Skin epidermis (tissue), 12 donors: ENCODE results near the gene DEFB131B.
"Not testable (repeated sequence)": the region's sequence is repeated elsewhere in the genome, so short reads cannot be mapped to it uniquely, and the experiment has no call there.

ENCODE experiments used
- H3K27ac ChIP-seq, 21 experiments: fragments of 200-600 bp; sonication (generic) in 11 of 21; one replicate each; pipeline ENCODE4 v1.5.0; 2020; ENCODE audit warnings: mild to moderate bottlenecking in 3 of 21, inconsistent platforms in 2 of 21, moderate library complexity in 2 of 21
- H3K4me3 ChIP-seq, 7 experiments: fragments of 200-600 bp; sonication (generic) in 2 of 7; one replicate each; pipeline ENCODE4 v1.5.0; 2020; ENCODE audit warnings: inconsistent platforms in 2 of 7, mild to moderate bottlenecking in 2 of 7, moderate library complexity in 1 of 7

DEFB131B gene, protein sequence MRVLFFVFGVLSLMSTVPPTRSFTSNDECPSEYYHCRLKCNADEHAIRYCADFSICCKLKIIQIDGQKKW

DNA sequence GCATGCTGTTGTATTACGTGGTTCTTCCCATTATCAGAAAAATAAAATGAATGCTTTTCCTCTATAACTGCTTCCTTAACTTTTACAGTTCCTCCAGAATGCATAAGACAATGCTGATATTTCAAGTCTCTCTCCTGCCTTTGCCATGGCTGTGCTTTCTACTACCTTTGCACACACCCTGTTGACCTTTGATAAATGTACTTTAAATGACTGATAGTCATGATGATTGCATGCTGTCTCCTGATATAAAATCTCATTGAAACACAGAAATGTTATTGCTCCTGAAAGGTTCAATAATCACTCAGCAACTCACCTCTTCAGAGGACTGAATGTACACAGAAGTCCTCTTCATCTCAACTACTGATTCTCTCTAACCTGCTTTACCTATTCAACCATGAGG, at the start of gene DEFB131B:
TSS of gene DEFB131B (plus strand) at position 395 of the 400 bp plus-strand sequence. CDS start at position 395, 0 bp downstream.
- H3K27ac ChIP-seq, H3K4me3 ChIP-seq: not testable (repeated sequence)

DNA sequence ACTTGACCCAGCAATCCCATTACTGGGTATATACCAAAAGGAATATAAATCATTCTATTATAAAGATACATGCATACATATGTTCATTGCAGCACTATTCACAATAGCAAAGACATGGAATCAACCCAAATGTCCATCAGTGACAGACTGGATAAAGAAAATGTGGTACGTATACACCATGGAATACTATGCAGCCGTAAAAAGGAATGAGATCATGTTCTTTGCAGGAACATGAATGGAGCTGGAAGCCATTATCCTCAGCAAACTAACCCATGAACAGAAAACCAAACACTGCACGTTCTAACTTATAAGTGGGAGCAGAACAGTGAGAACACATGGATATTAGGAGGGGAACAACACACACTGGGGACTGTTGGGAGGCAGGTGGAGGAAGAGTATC, 49.0 kb upstream of the DEFB131B start:
- H3K4me3 ChIP-seq, H3K27ac ChIP-seq: not testable (repeated sequence)

DNA sequence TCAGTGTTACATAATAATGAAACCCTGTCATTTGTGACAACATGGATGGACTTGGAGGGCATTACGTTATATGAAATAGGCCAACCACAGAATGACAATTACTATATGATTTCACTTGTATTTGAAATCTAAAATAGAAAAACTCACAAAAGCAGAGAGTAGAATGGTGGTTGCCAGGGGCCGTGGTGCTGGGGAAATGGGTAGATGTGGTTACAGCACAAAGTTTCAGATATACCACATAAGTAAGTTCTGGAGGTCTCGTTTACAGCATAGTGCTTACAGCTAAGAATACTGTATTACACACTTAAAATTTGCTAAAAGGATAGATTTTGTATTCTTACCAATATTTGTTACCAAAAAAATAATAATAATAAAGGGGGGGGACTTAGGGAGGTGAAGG, 48.6 kb upstream of the DEFB131B start:
- H3K27ac ChIP-seq, H3K4me3 ChIP-seq: not testable (repeated sequence)

DNA sequence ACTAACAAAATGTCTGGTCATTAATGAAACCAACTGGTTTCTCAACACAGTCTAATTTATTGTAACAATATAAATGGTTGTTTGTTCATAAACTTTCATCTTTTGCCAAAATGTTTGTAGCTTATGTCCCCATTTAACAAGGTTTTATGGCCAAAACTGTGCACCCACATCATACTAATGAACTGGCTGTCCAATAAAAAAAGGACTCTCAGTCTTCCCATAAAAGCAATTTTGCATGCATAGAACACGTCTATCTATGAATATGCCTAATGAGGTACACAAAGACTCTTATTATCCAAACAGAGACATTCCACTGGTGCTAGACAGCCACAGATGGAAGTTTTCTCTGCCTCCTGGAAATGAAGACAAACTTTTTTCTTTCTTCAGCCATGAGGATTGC, 45.4 kb upstream of the DEFB131B start, which contains the start of gene DEFB108B:
TSS of gene DEFB108B (plus strand) at position 390 of the 400 bp plus-strand sequence. CDS start at position 390, 0 bp downstream.
- not testable (repeated sequence) for H3K27ac ChIP-seq, H3K4me3 ChIP-seq

DNA sequence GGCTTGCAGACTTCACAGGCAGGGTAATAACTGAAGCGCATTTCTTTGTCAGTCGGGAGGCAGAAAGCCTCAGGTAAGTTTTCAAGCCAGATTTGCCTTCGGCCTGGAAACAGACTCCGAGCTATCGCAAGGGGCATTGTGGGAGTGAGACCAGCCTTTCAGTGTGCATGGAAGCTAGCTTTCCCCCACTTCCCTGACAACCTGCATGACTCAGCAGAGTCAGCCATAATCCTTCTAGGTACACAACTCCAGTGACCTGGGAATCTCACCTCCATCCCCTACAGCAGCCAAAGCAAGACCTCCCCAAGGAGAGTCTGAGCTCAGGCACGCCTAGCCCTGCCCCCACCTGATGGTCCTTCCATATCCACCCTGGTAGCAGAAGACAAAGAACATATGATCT, 35.5 kb upstream of the DEFB131B start:
- peak overlapping the region in 4 of 21 experiments; percentile 6 to 58 (median 30) for H3K27ac ChIP-seq
- H3K4me3 ChIP-seq = not testable (repeated sequence)

DNA sequence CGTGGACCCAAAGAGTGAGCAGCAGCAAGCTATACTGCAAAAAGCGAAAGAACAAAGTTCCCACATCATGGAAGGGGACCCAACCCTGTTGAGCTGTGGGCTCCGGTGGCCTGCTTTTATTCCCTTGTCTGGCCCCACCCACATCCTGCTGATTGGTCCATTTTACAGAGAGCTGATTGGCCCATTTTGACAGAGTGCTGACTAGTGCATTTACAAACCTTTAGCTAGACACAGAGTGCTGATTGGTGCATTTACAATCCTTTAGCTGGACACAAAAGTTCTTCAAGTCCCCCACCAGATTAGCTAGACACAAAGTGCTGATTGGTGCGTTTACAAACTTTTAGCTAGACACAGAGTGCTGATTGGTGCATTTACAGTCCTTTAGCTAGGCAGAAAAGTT, 34.9 kb upstream of the DEFB131B start:
- not testable (repeated sequence) for H3K27ac ChIP-seq

DNA sequence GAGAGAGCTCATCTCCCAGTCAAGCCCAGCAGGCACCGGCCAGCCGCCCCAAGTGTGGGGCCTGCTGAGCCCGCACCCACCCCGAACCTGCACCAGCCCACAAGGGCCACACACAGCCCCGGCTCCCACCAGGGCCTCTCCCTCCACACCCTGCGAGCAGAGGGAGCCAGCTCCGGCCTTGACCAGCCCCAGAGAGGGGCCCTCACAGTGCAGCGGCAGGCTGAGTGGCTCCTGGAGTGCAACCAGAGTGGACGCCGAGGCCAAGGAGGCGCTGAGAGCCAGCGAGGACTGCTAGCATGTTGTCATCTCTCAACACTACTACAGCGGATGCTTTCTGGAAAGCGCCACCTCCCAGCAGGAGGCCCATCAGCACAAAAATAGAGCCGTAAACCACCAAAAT, 34.4 kb upstream of the DEFB131B start:
- H3K27ac ChIP-seq = no peak overlapping the region
- no peak overlapping the region for H3K4me3 ChIP-seq

More for the DNA sequence above, 34.9 kb upstream of the DEFB131B start:
- H3K4me3 ChIP-seq = not testable (repeated sequence)

DNA sequence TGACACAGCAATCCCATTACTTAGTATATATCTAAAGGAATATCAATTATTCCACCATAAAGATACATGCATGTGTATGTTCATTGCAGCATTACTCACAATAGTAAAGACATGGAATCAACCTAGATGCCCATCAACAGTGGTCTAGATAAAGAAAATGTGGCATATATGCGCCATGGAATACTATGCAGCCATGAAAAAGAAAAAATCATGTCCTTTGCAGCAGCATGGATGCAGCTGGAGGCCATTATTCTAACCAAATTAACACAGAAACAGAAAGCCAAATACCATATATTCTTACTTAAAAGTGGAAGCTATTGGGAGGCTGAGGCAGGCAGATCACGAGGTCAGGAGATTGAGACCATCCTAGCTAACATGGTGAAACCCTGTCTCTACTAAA, 24.4 kb upstream of the DEFB131B start:
- not testable (repeated sequence) for H3K4me3 ChIP-seq, H3K27ac ChIP-seq

DNA sequence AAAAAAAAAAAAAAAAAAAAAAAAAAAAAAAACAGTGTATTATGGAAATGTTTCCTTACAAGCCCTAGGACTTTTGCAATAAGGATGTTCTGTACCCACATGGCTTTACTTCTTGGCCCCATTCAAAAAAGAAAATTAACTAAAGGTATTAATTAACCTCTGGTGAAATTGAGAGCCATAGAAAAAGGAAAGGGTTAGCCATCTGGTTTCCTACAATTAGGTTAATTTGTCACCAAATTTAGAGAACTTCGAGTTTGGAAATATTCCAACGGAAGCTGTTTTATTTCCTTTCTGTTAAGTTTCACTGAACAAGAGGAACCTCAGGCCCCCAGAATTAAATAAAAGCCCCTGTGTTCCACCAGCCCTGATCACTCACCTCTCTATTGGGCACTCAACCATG, 22.4 kb upstream of the DEFB131B start:
- not testable (repeated sequence) for H3K27ac ChIP-seq, H3K4me3 ChIP-seq

DNA sequence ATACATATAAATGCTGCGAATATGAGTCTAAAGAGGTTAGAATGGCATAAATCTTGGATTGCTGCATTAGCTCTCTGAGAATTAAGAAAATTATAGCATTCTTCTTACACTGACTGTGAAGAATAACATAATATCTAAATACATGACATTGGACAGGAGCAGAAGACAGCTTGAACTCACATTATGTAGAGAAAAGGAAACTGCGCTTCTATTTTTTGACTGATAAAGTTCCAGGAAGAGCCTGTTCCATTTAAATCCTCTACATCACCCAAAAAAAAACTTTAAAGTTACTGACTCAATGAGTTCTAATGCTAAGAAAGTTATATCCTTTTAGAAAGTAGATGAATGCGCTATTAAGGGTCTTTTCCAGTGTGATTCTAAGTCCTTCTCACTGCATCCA, 17.4 kb upstream of the DEFB131B start:
- not testable (repeated sequence) for H3K27ac ChIP-seq, H3K4me3 ChIP-seq

DNA sequence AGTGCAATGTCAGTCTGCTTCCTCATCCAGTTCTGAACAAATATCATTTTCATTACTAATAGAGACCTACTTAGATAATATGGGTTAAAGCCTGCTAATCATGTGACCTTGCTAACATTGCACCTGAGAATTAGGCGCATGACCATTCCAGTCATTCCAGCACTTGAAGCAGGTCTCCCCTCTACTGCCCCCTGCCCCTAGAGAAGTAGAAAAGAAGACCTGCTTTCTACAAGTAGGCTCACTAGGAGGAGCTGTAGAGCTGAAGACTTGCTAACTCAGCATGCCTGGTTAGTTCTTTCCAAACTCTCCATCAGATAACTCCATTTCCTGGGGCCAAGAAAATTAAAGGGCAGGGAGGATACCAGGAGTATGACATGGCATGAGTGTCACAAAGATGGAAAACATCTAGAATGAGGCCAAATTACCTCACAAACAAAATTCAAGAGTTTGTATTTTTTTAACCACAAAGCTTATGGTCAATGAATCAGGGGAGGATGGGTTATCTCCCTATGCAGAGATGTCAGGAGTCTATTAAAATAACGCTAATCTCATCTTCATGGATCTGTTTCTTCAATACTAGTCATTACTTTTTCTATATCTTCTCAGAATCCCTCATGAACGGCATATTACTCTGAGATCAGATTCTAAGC, 14.2 kb upstream of the DEFB131B start:
- not testable (repeated sequence) for H3K27ac ChIP-seq, H3K4me3 ChIP-seq

DNA sequence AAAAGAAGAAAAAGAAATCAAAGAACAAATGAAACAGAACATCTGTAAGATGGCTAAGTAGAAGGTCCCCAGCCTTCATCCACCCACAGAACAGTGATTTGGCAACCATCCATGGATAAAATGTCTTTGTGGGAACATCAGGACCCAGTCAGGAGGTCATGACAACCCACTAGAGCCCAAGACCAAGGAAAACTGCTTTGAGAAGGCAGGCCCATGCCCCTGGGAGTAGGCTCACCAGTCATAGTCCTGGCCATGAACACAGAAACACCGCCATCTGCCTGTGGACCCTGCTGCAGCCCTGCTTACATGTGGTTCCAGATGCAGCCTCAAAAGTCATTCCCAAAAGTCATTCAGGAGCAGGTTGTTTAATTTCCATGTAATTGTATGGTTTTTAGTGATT, 11.0 kb upstream of the DEFB131B start:
- H3K27ac ChIP-seq, H3K4me3 ChIP-seq: not testable (repeated sequence)

DNA sequence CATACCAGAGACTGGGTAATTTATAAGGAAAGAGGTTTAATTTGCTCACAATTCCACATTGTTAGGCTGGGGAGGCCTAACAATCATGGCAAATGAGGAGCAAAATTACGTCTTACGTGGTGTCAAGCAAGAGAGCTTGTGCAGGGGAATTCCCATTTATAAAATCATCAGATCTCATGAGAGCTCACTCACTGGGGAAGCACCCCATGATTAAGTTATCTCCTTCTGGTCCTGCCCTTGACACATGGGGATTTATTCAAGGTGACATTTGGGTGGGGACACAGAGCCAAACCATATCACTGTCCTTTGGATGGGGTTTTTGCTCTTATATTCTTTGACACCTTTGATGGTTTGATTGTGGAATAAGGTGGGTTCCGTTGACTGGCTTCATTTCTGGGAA, 8.3 kb upstream of the DEFB131B start:
- not testable (repeated sequence) for H3K27ac ChIP-seq, H3K4me3 ChIP-seq

DNA sequence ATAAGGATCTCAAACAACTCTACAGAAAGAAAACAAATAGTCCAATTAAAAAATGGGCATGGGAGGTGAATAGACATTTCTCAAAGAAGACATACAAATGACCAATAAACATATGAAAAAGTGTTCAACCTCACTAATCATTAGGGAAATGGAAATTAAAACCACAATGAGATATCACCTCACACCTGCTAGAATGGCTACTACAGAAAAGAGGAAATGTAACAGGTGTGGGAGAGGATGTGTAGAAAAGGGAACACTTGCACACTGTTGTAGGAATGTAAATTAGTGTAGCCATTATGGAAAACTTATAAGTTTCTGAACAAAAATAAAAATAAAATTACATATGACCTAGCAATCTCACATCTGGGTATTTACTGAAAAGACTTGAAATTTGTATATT, 7.6 kb upstream of the DEFB131B start:
- not testable (repeated sequence) for H3K4me3 ChIP-seq, H3K27ac ChIP-seq

DNA sequence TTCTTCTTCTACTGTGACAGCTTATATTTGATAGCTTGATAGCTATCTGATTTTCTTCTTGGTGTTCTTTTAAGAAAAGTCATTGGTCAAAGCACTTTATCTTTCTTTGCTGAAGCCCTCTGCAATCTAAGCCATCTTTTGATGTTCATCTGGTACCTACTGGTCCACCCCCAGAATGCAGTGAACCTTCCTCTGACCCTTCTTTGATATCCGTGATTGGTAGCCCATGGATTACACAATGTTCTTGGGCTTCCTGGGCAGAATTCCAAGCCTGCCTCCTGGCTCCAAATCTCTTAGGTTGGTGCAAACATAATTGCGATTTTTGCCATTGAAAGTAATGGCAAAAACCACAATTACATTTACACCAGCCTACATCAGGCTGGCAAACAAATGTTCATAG, 2.0 kb upstream of the DEFB131B start:
- not testable (repeated sequence) for H3K27ac ChIP-seq, H3K4me3 ChIP-seq

DNA sequence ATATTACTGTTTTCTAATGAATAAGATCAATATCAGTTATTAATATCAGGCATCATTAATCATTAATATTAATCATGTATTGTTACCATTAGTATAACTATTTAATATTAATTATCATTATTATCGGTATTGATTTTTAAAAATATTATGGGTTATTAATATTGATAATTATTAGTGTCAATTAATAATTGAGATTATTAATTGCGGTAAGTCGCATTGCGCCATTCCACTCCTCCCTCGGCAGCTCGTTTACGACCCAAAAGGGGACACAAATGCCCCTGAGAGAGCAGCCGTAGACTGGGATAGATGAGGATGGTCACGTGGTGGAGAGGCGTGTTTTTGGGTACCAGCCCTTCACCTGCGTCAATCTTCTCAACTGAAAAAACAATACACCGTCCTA, 7.6 kb downstream of the DEFB131B start:
- H3K27ac ChIP-seq, H3K4me3 ChIP-seq: not testable (repeated sequence)

DNA sequence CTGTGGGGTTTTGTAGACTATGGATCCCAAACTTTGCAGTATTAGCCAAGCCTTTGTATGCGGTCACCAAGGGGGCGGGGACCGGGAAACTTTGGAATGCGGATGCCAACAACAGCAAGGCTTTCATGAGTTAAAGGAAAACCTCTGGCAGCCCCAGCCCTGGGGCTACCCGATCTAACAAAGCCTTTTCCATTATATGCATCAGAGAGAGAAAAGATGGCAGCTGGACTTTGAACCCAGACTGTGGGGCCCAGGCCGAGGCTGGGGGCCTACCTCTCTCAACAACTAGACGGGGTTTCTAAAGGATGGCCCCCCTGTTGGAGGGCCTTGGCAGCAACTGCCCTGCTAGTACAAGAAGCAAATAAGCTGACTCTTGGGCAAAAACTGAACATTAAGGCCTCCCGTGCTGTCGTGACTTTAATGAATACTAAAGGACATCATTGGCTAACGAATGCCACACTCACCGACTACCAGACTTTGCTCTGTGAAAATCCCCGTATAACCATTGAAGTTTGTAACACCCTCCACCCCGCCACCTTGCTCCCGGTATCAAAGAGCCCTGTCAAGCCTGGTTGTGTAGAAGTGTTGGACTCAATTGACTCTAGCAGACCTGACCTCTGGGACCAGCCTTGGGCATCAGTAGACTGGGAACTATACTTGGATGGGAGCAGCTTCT, 10.2 kb downstream of the DEFB131B start:
- not testable (repeated sequence) for H3K4me3 ChIP-seq, H3K27ac ChIP-seq

DNA sequence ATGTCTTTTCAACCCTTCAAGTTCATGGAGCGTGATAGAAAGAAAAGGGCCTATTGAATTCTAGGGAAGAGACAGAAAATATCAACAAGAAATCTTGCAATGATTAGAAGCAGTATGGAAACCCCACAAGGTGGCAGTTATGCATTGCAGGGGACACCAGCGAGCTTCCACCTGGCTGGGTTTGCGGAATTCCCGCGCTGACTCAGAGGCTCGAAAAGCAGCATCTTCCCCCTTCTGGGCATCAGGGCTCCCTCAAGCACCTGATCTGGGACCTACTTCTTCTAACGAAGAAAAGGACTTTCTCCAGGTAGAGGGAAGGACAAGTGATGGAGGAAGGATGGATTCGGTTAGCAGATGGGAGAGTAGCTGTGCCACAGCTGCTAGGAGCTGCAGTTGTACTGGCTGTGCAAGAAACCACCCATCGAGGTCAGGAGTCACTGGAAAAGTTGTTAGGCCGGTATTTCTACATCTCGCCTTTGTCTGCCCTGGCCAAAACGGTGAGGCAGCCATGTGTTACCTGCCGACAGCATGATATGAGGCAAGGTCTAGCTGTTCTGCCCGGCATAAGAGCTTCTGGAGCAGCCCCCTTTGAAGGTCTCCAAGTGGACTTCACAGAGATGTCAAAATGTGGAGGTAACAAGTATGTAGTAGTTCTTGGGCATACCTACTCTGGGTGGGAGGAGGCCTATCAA, 11.1 kb downstream of the DEFB131B start:
- not testable (repeated sequence) for H3K27ac ChIP-seq, H3K4me3 ChIP-seq

DNA sequence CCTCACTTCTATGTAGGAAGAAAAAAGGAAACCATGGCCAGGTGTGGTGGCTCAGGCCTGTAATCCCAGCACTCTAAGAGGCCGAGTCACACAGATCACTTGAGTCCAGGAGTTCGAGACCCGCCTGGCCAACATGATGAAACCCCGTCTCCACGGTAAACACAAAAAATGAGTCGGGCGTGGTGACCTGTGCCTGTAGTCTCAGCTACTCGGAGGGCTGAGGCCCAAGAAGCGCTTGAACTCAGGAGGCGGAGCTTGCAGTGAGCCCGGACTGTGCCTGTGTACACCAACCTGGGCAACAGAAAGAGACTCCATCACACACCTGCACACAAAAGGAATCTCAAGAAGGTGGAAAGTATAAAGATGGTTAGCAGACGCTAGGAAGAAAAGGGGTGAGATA, 17.7 kb downstream of the DEFB131B start:
- no peak overlapping the region for H3K27ac ChIP-seq
- H3K4me3 ChIP-seq = no peak overlapping the region

DNA sequence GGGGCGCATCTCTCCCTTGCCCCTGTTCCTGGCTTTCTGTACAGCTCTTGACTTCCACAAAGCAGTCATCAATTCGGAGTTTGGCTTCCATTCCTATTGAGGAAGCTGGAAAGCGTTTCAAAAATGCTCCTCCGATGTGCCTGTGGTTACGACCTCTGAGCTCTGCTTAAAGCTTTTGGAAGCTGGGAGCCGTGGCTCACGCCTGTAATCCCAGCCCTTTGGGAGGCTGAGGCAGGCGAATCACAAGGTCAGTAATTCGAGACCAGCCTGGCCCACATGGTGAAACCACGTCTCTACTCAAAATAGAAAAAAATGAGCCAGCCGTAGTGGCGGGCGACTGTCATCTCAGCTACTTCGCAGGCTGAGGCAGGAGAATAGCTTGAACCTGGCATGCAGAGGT, 22.9 kb downstream of the DEFB131B start:
- not testable (repeated sequence) for H3K27ac ChIP-seq, H3K4me3 ChIP-seq

DNA sequence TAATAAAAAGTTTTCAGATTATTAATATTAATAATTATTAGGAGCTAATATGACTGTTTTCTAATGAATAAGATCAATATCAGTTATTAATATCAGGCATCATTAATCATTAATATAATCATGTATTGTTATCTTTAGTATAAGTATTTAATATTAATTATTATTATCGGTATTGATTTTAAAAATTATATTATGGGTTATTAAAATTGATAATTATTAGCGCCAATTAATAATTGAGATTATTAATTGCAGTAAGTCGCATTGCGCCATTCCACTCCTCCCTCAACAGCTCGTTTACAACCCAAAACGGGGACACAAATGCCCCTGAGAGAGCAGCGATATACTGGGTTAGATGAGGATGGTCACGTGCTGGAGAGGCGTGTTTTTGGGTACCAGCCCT, 30.0 kb downstream of the DEFB131B start:
- Histone ChIP-seq H3K27ac (no peak overlapping the region), H3K4me3 (no peak overlapping the region)
